ENCODE data around the gene GRHL1. TPM values are rescaled to one million over a fixed set of nuclear protein-coding genes. Genes with fewer than 3 reads are reported as not detected.

The GRHL1 gene
- total RNA-seq, 1 donor from 2014 or later: 37.4 TPM

- DNase-seq (ENCODE audit: extremely low spot score, unreplicated experiment): no peak
- peaks cover 3% of the 10 kb centered on the region for H3K27me3 Mint-ChIP-seq
- H3K27ac Mint-ChIP-seq: no peak overlapping the region
- H3K4me1 Mint-ChIP-seq (ENCODE audit: unreplicated experiment): peaks cover 8% of the 10 kb centered on the region
- TF ChIP-seq CTCF (conservative IDR thresholded peaks at IDR 0.05): no peak
- no peaks in the 10 kb centered on the region for H3K9me3 Mint-ChIP-seq
- H3K36me3 Mint-ChIP-seq: no peaks in the 10 kb centered on the region
- no peak overlapping the region for H3K4me3 Mint-ChIP-seq
These were observed 71.6 kb downstream of the GRHL1 start for GRCh38 chr2:10022966-10023662.

GRCh38 chr2:10026940-10027569, 75.6 kb downstream of the GRHL1 start:
- no peak overlapping the region for H3K4me3 Mint-ChIP-seq

GRCh38 chr2:10027660-10028330, 76.3 kb downstream of the GRHL1 start:
- no peak for TF ChIP-seq CTCF (conservative IDR thresholded peaks at IDR 0.05)
- peaks cover 11% of the 10 kb centered on the region for H3K4me1 Mint-ChIP-seq (ENCODE audit: unreplicated experiment)
- H3K36me3 Mint-ChIP-seq: no peaks in the 10 kb centered on the region
- H3K27ac Mint-ChIP-seq: no peak overlapping the region
- H3K4me3 Mint-ChIP-seq: no peak overlapping the region
- H3K27me3 Mint-ChIP-seq: no peaks in the 10 kb centered on the region
- H3K9me3 Mint-ChIP-seq: no peaks in the 10 kb centered on the region
- no peak for DNase-seq (ENCODE audit: extremely low spot score, unreplicated experiment)

More at GRCh38 chr2:10026940-10027569, 75.6 kb downstream of the GRHL1 start:
- Mint-ChIP-seq H3K4me1 (ENCODE audit: unreplicated experiment) (peaks cover 11% of the 10 kb centered on the region), H3K27me3 (no peaks in the 10 kb centered on the region), H3K36me3 (no peaks in the 10 kb centered on the region), H3K9me3 (no peaks in the 10 kb centered on the region), H3K27ac (no peak overlapping the region)
- TF ChIP-seq CTCF (conservative IDR thresholded peaks at IDR 0.05): no peak
- DNase-seq (ENCODE audit: extremely low spot score, unreplicated experiment): no peak

GRCh38 chr2:10028407-10028987, 77.0 kb downstream of the GRHL1 start:
- Mint-ChIP-seq H3K27ac (no peak overlapping the region), H3K9me3 (no peaks in the 10 kb centered on the region), H3K27me3 (no peaks in the 10 kb centered on the region), H3K4me1 (ENCODE audit: unreplicated experiment) (peaks cover 11% of the 10 kb centered on the region), H3K36me3 (no peaks in the 10 kb centered on the region), H3K4me3 (no peak overlapping the region)
- peak; percentile 19 for TF ChIP-seq CTCF (conservative IDR thresholded peaks at IDR 0.05)
- DNase-seq (ENCODE audit: extremely low spot score, unreplicated experiment): no peak

- no peak overlapping the region for H3K27ac Mint-ChIP-seq
These were observed 77.7 kb downstream of the GRHL1 start for GRCh38 chr2:10028988-10029874.

More at GRCh38 chr2:10028988-10029874, 77.7 kb downstream of the GRHL1 start:
- Mint-ChIP-seq H3K9me3 (no peaks in the 10 kb centered on the region), H3K36me3 (no peaks in the 10 kb centered on the region), H3K4me1 (ENCODE audit: unreplicated experiment) (peaks cover 11% of the 10 kb centered on the region), H3K27me3 (no peaks in the 10 kb centered on the region), H3K4me3 (no peak overlapping the region)
- no peak for TF ChIP-seq CTCF (conservative IDR thresholded peaks at IDR 0.05)
- DNase-seq (ENCODE audit: extremely low spot score, unreplicated experiment): no peak

Measured in type B pancreatic cell (in vitro differentiated cells).